GM21576 (cell line): ENCODE results near the gene NELL1.

Experiments used
- ATAC-seq: cut with Tn5 transposase; IDR thresholded peaks from one replicate; pipeline ENCODE4 v1.9.1; 2021; ENCODE audit warnings: mild to moderate bottlenecking, moderate library complexity; ENCODE audit not compliant: unreplicated experiment

The NELL1 gene

GRCh38 chr11:21541187-21541751, 871.9 kb downstream of the NELL1 start:
- ATAC-seq = no peak

DNA sequence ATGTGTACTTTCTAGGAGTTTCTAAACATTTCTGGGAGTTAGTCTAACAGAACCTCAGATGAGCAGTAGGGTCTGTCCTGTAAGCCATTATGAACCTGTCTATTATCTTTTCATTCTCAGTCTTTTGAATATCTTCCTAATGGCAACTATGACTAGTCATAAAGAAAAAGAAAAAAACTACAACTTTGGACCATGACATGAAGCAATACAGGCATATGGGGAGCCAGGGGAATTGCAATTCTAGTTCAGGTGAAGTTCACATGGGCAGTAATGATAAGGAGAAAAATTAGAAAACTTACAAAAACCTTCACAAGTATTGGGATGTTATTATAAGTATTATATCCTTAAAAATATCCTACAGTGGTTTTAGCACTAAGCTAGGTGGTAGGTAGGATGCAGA, 874.5 kb downstream of the NELL1 start:
- ATAC-seq = no peak

DNA sequence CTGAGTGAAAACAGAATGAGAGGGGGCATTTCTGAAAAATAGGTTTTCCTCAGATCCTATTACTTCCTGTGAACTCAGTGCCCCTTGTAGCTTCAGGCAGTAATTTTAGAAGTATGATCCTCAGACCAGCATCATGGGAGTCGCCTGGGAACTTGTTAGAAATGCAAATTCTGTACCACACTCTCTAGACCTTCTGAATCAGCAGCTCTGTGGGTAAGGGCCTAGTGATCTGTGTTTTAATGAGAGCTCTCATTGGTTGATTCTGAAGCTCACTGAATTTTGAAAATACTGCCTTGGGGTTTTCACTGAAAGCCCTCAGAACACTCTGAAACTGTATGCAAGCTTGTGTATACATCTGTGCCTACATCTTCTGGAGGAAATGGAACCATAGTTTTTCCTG, 876.3 kb downstream of the NELL1 start:
- no peak for ATAC-seq

DNA sequence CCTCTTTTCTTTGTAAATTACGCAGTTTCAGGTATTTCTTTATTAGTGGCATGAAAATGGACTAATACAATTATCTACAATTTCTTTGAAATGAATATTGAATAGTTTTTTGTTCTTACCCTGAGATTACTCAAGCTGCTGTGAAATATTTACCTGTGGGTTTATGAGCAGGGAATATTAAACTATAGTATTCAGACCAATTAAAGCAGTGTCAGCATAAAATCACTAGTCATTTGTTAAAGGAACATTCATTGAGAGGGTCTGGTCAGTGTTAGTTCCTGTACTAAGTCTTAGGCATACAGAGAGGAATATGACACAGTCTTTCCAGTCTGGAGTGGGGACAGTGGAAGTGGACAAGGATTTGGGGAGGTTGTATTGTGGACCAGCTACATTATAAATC, 877.3 kb downstream of the NELL1 start:
- no peak for ATAC-seq

DNA sequence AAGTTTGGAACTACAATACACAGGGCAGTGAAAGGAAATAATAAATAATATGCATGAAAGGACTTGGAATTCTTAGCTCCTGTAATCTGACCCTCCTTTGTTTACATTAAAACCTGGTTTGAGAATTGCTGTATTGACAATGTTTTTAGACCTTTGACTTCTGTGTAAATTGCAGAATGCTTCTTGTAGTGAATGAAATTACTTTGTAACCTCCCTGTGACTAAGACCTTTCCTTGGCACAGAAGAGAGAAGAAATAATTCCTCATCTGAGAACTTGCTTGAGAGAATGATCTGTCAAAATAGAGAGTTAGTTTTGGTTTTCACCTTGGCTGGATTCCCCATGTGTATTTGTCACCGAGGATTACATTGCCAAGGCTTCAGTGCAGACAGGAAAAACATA, 883.5 kb downstream of the NELL1 start:
- ATAC-seq = no peak

DNA sequence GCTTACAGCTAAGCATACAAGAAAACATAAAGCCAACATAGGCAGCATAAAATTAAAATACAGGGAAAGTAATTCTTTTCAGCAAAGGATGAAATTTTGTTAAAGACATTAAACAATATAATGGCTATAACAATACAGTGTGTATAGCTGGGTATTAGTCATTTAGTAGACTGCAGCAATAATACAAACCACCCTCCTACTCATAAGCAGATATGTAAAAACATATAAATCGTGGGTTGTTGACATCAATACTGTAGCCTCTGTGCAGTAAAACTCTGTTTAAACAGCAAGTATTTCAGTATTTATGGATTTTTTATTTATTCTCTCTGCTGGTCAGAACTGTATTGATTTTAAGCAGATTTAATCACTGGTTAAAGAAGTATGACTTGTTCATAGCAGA, 884.4 kb downstream of the NELL1 start:
- no peak for ATAC-seq

GRCh38 chr11:21554284-21554683, 884.9 kb downstream of the NELL1 start:
- ATAC-seq = no peak

- no peak for ATAC-seq
These were observed 887.5 kb downstream of the NELL1 start for GRCh38 chr11:21556926-21557325.

- ATAC-seq = no peak
These were observed 891.1 kb downstream of the NELL1 start for GRCh38 chr11:21560466-21560975.

- no peak for ATAC-seq
These were observed 892.2 kb downstream of the NELL1 start for GRCh38 chr11:21561581-21561980.

DNA sequence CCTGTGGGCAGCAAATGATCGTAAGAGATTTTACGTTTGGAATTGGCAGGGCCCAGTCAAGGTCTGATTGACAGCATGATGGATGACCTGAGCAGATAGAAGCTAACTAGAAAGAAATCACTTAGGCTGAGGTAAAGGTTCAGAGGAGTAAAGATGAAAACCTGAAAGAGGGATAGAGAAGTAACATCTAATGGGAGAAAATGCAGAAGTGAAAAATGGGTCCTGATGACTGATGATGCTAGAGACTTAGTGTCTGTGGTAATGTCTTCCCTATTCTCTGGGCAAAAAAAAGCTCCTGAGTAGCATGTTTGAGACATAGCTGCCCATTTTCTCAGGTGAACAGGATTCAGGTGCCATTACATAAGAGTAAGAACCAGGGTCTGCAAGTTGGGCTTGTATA, 894.7 kb downstream of the NELL1 start:
- no peak for ATAC-seq

DNA sequence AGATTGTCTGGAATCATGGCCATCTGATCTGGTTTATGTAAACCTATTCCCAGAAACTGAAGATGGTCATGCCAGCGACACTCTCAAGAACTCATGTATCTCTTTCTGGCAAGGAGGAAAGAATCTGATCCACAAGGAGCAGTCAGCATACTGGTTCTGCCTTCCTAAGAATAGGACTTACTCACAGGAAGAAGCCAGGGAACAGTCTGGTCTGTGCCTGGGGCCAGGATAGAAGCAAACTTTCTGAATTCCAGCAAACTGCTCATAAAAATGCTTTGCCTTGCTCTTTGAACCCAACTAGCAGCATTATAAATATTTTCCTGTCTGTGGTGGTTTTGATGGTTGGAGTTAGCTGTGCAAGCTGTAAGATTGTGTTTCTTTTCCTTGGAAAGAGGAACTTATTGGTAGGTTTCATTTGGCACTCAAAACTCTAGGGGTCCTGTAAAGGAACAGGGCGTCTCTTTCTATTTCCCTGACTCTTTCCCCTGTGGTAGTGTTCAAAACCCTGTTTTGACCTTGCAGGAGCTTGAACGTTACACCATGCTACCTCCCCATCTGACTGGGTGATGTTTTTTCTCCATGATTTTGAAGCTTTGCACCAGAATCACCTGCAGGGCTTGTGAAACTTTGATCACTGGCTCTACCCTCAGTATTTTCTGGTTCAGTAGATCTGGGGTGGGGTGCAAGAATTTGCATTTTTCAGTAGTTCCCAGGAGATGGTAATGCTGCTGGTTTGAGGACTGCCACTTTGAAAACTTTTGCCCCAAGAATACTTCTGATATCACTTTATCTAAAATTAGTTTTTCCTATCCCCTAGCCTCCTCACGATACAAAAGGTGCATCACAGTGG, 895.7 kb downstream of the NELL1 start:
- no peak for ATAC-seq

- no peak for ATAC-seq
These were observed 897.2 kb downstream of the NELL1 start for GRCh38 chr11:21566521-21567117.

DNA sequence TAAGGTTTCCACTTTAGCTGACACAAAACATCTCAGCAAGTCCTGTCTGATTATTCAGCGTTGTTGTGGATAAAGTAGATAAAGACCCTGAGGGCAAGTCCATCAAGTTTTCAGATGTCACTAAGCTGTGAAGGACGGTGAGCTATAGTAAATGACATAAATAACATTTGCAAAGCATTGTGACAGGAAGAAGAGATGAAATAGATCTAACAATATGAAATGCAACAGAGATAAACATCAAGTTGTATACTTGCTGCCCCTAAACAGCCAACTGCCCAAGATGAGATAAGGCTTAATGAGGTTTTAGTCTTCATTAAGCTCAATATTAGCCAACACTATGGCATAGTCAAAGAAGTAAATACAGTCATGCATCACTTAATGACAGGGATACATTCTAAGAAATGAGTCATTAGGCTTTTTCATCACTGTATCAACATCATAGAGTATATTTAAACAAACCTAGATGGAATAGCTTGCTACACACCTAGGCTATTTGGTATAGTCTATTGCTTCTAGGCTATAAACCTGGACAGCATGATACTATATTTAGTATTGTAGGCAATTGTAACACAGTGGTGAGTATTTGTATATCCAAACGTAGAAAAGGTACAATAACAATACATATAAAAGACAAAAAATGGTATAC, 898.4 kb downstream of the NELL1 start:
- ATAC-seq = no peak

DNA sequence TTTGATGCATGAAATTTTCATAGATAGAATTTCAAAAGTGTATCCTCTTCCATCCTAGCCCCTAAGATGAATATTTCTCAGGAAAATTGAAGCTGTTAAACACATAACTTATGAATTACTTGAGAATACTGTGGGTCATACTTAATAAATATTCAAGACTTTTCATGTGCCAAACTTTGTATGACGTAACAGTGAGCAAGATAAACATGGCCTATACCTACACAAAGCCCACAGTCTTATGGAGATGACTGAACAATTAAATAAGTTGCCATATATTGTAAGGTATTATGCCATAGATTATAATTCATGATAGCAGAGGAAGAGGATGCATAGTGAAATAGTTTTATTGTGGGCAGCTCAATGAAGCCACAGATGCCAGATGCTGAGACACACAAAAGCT, 902.8 kb downstream of the NELL1 start:
- ATAC-seq = no peak

GRCh38 chr11:21582791-21583190, 913.4 kb downstream of the NELL1 start:
- ATAC-seq = no peak

DNA sequence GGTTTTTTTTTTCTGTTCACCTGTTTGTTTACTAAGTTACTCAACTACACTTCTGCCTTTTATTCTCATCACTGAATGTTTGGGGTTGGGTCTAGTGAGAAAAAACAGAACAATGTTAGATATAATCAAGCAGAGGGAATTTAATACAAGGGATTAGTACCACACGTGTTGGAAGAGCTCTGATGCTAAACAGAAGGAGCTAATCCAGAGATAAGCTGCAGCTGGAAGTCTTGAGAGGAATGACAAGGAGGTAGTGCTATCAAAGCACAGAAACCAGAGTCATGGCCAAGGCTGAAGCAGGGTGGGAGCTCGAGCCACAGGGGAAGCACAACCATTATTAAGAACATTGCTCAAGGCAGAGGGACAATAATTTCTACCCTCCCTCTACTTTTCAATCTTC, 919.4 kb downstream of the NELL1 start:
- ATAC-seq = no peak

DNA sequence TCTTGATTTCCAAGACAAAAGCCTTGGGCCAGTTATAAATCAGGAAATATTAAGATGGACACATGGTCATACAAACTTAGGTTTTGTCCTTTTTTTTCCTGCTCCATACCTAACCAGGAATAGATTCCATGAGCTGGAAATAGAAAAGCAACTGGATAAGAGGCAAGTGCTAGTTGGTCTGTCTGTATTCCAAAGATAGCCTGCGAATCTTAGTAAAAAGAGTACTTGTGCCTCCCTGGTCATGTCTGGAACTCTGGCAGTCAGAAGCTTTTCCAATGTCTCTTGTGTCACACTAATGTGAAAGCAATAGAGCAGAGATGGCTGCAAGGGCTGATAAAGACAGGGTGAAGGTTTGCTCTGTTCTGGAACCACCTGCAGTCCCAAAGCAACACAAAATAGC, 933.3 kb downstream of the NELL1 start:
- no peak for ATAC-seq

- no peak for ATAC-seq
These were observed 934.5 kb downstream of the NELL1 start for GRCh38 chr11:21603886-21604285.

DNA sequence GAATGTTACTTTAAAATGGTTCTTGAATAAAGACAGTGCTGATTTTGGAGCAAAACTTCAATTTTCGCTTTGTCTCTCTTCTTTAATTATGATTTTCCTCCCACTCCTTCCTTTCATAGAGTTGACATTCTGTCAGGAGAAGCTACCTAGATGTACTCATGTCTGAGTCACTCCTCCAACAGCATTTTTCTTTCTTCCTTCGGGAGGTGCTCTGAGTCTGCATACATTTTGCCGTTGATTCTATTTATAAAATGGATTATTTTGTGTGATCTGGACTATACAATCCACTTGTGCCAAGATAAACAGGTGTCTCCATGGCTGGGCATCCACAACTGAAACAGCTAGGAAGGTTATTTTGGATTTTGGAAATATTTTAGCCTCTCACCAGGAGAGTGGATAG, 935.2 kb downstream of the NELL1 start:
- no peak for ATAC-seq

- no peak for ATAC-seq
These were observed 942.9 kb downstream of the NELL1 start for GRCh38 chr11:21612326-21612725.

- no peak for ATAC-seq
These were observed 945.6 kb downstream of the NELL1 start for GRCh38 chr11:21614961-21615360.
